HG03045 (cell line): ENCODE data around the gene HOXC6.

Experiments used
- ATAC-seq: cut with Tn5 transposase; IDR thresholded peaks from one replicate; pipeline ENCODE4 v1.9.1; 2021; ENCODE audit warnings: mild to moderate bottlenecking, moderate library complexity; ENCODE audit not compliant: unreplicated experiment

HOXC6 gene

GRCh38 chr12:54001283-54002187, 26.7 kb upstream of the HOXC6 start:
- ATAC-seq = no peak

GRCh38 chr12:54002278-54002914, 25.8 kb upstream of the HOXC6 start:
- ATAC-seq = no peak

DNA sequence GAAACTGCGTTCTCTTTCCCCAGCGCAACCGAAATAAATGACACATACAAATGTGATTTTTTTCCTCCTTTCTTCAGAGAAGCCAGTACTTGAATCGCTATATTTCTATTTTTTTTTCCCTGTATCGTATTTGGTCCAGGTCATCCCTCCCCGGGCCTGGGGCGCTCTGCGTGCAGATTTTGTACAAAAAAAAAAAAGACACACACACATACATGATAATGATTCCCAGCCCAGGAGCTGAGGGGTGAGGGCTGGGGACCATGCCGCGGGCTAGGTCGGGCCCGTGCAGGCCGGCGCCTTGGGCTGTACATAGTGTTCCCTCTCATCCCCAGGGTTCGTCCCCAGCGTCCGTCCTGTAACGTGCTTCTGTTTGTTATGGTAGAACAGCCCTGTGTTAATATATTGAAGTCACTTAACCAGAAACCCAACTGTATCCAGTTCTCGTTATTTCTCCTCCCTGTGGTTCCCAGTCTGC, 25.3 kb upstream of the HOXC6 start:
- ATAC-seq = no peak

- no peak for ATAC-seq
Observed at GRCh38 chr12:54003625-54004024, 24.6 kb upstream of the HOXC6 start.

DNA sequence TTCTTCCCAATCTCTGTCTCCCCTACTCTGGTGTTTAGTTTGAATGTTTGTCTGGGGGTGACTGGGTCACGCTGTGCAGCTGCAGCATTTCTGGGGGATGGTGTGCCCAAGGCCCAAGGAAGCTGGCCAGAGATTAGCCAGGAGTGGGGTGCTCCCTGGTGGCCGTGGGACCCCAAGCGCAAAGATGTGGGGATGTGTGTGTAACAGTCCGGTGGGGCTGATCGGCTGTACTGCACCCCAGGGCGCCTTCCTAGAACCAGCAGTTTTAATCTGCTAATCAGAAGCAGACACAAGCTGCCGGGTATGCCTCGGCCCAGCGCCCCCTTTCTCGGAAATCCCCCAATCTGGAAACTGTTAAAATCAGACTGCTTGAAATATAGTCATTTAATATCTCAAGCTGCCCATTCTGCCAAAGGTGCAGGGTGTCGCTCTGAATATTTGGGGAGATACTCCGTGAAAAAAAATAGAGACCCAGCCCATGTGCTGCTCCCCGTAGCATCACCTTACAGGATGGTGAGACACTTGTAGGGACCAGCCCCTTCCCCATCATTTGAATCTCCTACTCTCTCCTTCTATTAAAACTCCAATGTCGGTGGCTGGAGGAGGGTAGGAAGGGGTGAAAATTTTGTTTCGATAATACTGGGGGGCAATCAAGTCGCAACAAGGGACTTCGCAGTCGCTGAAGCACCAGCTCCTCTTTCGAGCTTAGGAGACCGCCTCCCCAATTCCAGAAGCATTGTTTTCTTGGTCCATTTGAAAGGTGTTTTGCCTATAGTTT, 24.0 kb upstream of the HOXC6 start:
- no peak for ATAC-seq

GRCh38 chr12:54004841-54005530, 23.3 kb upstream of the HOXC6 start:
- no peak for ATAC-seq

DNA sequence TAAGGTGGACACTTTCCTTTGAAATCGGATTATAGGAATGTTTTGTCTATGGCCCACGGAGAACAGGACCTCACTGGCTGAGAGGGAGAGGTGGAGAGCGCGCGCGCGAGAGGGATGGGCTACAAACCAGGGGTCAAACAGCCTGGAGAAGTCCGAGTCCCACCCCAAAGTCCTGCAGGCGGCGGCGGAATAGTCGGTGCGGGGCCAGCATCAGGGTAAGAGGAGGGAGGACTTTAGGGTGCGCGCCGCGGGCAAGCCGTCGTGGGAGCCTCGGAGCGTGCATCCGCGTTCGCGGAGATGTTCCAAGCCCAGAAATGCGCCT, 22.7 kb upstream of the HOXC6 start:
- no peak for ATAC-seq

DNA sequence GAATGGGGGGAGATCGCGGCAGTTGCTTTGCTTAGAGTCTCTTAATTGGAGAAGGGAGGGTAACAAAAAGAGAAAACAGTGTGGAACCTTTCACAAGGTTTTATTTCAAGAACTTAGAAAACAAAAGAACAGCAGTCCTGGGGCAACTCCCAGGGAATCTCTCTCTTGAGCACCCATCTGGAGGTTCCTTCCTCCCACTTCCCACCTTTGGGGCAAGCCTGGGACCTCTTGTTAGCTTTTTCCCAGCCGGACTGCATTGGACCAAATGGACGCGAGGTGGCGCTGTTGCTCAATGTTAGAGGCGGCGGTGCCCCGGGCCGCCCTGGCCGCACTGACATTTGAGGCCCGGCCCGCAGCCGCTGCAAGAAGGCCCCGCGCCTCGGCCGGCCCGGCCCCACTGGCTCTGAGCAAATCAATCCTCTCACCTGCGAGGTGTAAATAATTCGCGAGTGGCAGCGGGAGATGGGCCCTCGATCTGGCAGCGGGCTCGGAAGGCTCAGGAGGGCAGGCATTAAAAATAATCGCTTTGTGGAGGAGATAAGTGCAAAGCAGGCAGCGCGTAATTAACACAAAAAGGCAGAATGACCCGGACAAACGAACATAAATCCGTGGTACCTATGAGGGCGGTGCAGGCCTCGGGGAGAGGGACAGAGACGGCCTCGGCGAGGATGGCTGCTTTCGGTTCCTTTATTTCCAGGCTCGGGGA, 22.2 kb upstream of the HOXC6 start:
- ATAC-seq = no peak

DNA sequence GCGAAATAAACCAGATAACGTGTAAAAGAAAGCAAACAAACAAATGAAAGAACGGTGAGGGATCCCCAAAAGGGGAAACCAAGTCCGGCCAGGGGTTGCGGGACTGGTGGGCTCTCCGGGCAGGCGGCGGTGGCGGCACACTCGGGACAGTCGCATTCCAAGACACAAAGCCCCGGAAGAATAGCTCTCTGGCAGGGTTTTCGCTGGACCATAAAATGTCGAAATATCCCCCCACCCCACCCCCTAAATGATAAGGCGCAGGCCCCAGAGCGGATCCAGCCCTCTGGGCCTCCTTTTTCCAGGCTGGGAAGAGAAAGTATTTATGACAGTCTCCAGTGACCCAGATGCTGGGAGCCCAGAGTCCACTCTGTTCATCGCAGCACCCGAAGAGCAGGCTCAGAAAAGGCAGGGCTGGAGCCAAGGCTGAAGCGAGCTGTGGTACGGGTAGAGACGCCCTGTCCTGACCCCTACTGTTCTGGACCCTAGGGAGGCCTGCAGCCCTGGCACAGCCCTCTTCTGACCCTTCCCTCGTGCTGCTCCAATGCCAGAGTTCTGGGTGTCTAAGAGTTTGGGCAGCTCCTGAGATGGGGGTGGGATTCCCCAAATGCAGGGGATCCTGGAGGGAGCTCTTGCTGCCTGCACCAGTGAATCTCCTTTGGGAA, 21.6 kb upstream of the HOXC6 start:
- no peak for ATAC-seq

DNA sequence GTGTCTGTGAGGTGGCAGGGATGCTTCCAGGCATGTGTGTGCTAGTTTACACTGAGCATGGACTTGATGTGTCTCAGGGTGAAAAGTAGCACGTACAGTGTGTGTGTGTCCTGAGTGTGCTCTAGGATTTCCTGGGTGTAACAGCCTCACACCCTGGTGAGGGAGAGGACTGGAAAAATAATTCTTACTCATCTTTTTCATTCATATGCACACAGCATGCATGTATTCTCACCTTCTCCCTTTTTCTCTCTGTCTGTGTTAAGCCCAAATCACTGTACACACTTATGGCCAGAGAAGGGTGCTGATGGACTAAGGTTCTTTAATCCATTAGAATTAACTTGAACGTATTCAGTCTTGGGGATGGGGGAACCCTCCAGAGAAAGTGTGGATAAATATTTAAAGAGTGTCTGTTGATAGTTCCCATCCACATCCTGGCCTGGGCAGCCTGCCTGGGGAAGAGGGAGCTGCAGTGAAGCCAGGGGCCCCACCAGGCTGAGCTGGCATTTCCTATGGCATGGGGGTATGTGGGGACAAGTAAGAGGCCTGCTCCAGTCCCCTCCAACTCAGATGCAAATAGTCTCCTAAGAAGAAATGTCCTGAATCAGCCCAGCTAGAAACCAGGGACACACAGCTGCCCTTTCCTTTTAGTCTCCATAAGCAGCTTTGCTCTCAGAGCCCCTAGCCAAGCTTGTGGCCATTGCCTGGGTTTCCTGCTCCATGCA, 20.5 kb upstream of the HOXC6 start:
- no peak for ATAC-seq

DNA sequence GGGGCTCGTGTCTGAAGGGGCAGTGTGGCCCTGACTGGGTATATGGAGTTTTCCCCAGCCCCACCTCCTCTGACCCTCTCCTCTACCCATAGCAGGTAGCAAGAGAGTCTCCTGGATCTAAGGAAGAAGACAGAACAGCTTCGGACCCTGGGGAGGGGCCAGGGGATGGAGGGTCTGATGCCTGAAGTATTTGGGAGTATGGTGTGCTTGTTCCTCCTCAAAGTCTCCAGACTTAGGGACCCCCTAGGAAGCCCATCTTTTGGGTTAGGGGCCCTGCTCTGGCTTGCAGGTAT, 20.0 kb upstream of the HOXC6 start:
- no peak for ATAC-seq

DNA sequence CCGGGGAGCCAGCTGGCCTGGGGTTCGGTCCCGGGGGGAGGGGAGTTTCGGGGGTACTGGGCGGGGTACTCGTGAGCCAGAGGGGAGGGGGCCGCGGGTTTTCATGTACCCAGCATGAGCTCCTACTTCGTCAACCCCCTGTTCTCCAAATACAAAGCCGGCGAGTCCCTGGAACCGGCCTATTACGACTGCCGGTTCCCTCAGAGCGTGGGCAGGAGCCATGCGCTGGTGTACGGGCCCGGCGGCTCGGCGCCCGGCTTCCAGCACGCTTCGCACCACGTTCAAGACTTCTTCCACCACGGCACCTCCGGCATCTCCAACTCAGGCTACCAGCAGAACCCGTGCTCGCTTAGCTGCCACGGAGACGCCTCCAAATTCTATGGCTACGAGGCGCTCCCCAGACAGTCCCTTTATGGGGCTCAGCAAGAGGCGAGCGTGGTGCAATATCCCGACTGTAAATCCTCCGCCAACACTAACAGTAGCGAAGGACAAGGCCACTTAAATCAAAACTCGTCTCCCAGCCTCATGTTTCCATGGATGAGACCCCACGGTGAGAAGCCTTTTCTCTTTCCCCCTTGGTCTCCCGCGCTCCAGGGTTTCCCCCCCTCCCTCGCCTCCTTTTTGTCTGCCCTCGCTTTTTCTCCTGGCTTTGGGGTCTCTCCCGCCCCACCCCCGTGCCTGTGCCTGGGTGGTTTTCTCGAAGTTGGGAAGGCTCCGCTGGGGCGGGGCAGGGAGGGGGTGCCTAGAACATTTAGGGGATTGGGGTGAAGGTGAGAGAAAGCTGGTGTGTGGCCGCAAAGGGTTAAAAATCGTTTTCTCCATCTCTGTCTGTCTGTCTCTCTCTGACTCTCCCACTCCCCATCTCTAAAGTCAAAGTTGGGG, 18.8 kb upstream of the HOXC6 start:
- no peak for ATAC-seq

GRCh38 chr12:54010053-54010971, 17.9 kb upstream of the HOXC6 start:
- ATAC-seq = no peak

DNA sequence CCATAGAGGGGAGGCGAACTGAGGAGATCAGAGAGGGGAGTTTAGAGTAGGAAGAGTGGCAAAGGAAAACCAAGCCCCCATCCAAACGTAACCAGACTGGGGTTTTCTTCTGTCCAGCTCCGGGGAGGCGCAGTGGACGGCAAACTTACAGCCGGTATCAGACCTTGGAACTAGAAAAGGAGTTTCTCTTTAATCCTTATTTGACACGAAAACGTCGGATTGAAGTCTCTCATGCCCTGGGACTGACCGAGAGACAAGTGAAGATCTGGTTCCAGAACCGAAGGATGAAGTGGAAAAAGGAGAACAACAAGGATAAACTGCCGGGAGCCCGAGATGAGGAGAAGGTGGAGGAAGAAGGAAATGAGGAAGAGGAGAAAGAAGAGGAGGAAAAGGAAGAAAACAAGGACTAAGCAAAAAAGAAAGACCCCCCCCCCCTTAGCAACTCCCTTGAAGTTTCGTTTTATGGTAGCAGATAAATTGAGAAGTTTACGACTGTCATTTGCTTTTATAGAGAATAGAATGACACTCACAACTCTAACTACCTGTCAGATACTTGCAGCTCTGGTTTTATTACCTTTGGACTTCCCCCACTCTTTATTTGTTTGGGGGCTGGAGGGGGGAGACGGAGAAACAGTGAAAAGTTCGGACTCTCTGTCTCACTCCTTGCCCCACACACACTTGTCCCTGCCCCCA, 17.1 kb upstream of the HOXC6 start:
- no peak for ATAC-seq

DNA sequence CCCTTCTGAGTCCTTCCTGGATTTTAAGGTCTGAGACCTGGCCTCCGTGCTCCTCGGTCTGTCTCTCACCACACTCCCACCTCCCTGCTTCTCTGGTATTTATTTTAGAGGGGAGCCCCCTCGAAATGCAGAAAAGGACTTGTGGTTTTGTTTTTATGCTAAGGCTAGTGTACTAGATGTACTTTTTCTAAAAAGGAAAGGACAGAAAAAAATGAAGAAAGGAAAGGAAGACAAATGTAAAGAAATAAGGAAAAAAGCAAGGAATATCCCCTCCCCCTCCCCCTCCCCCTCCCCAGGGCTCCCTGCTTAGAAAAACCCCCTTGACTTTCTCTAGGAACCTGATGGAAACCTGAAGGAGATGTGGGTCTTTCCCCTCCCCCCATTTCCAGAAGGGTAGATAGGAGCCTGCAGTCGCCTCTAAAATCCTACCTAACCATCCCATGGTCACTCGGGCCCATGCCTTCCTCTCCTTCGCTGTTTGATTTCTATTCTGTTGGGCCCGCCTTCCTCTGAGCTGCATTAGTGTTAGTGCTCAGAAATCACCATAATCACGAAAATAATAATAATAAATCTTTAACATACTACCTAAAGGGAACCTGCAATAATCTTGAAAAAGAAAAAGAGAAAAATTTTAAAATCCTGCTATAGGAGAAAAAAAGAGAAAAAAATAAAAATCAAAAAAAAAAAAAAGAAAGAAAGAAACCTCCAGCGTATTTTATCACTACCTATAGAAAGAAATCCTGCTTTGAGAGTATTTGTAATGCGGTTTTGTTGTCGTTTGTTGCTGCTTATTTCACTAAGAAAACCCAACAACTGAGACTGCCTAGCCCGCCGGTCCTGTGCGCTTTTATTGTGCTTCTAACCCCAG, 16.3 kb upstream of the HOXC6 start:
- ATAC-seq = no peak
